GM19099 (cell line): Measurements from ENCODE around the gene PACS2.

Experiments
- POLR2A ChIP-seq: IDR thresholded peaks from 3 replicates; pipeline ENCODE4 v1.6.1; 2011; ENCODE audit warnings: low read depth; ENCODE audit not compliant: insufficient read length; ENCODE audit errors: extremely low read depth

Gene PACS2

GRCh38 chr14:105305345-105305744 lies 9.2 kb upstream of the PACS2 start:
- TF ChIP-seq POLR2A = no peak

GRCh38 chr14:105305791-105306190 lies 8.8 kb upstream of the PACS2 start:
- TF ChIP-seq POLR2A = no peak

- TF ChIP-seq POLR2A = no peak
These were observed 7.4 kb upstream of the PACS2 start for GRCh38 chr14:105307052-105307727.

GRCh38 chr14:105309371-105309770 lies 5.2 kb upstream of the PACS2 start:
- TF ChIP-seq POLR2A = no peak

- TF ChIP-seq POLR2A = no peak
These were observed 2.7 kb upstream of the PACS2 start for GRCh38 chr14:105311838-105312237.

- TF ChIP-seq POLR2A = no peak
These were observed 1.6 kb upstream of the PACS2 start for GRCh38 chr14:105312973-105313372.

- TF ChIP-seq POLR2A = no peak
These were observed 914 bp upstream of the PACS2 start for GRCh38 chr14:105313381-105314286.

- no peak for TF ChIP-seq POLR2A
These were observed 718 bp downstream of the PACS2 start for GRCh38 chr14:105315211-105315721.

- no peak for TF ChIP-seq POLR2A
These were observed 1.5 kb downstream of the PACS2 start for GRCh38 chr14:105315941-105316576.

GRCh38 chr14:105316577-105316941 lies 2.0 kb downstream of the PACS2 start:
- no peak for TF ChIP-seq POLR2A

GRCh38 chr14:105316968-105317510 lies 2.5 kb downstream of the PACS2 start:
- no peak for TF ChIP-seq POLR2A

- no peak for TF ChIP-seq POLR2A
These were observed 3.0 kb downstream of the PACS2 start for GRCh38 chr14:105317546-105317945.

GRCh38 chr14:105322791-105323556 lies 8.4 kb downstream of the PACS2 start:
- TF ChIP-seq POLR2A = no peak

- no peak for TF ChIP-seq POLR2A
These were observed 9.1 kb downstream of the PACS2 start for GRCh38 chr14:105323663-105324062.
